Tibial artery (tissue), 4 donors: ENCODE measurements around the gene KRTAP5-9.

ENCODE experiments used
- DNase-seq, 2 donors: peaks; one replicate each; pipeline ENCODE4 v3.0.0-alpha.2; 2019
- H3K27ac ChIP-seq, 2 donors: fragments of 200-600 bp; sonication (generic) in 1 of 2; 1 replicate in 1 of 2; 2 replicates in 1 of 2; pipeline ENCODE4 v1.5.1; 2018 to 2019; ENCODE audit warnings: mild to moderate bottlenecking in 1 of 2
- H3K27me3 ChIP-seq, 2 donors: fragments of 200-600 bp; sonication (generic) in 1 of 2; one replicate each; pipeline versions ENCODE4 v1.5.1 to v1.6.0; 2016 to 2019
- H3K36me3 ChIP-seq, 3 donors: fragments of 200-600 bp; sonication (generic) in 2 of 3; one replicate each; pipeline ENCODE4 v1.5.1; 2016 to 2019; ENCODE audit warnings: mild to moderate bottlenecking in 2 of 3
- H3K4me1 ChIP-seq, 4 donors: fragments of 200-600 bp; sonication (generic) in 2 of 4; 1 replicate in 3 of 4; 2 replicates in 1 of 4; pipeline ENCODE4 v1.5.1; 2016 to 2019
- H3K4me3 ChIP-seq, 2 donors: fragments of 200-600 bp; sonication (generic) in 1 of 2; 1 replicate in 1 of 2; 2 replicates in 1 of 2; pipeline ENCODE4 v1.5.1; 2018 to 2019; ENCODE audit warnings: mild to moderate bottlenecking in 2 of 2
- H3K9me3 ChIP-seq, 3 donors: fragments of 200-600 bp; sonication (generic) in 1 of 3; one replicate each; pipeline ENCODE4 v1.5.1; 2016 to 2019
- CTCF ChIP-seq, 2 experiments: fragments of 200-600 bp in 1 of 2; fragments of 450-650 bp in 1 of 2; IDR thresholded peaks; one replicate each; pipeline ENCODE4 v1.5.1; 2017 to 2019; ENCODE audit warnings: antibody characterized with exemption in 2 of 2, mild to moderate bottlenecking in 1 of 2, moderate library complexity in 1 of 2
- intact Hi-C: fragments of 100-400 bp; cut with DNase I; formaldehyde crosslinking; loops from one replicate; pipeline ENCODE4 v1.15.0; 2023; ENCODE audit warnings: low total_unique reads

The KRTAP5-9 gene

GRCh38 chr11:71543866-71544265, 4.4 kb upstream of the KRTAP5-9 start:
- intact Hi-C loops = no loop called here
- no peak for DNase-seq
- H3K27me3 ChIP-seq = peaks cover 0 to 14% of the 10 kb centered on the region in 2 donors

GRCh38 chr11:71544525-71545214, 3.5 kb upstream of the KRTAP5-9 start:
- intact Hi-C loops = no loop called here
- Histone ChIP-seq H3K9me3 (peaks cover 0 to 3% (median 0%) of the 10 kb centered on the region in 3 donors), H3K27ac (no peak overlapping the region), H3K36me3 (no peaks in the 10 kb centered on the region), H3K4me1 (no peaks in the 10 kb centered on the region), H3K4me3 (no peak overlapping the region), H3K27me3 (peaks cover 0 to 14% of the 10 kb centered on the region in 2 donors)
- no peak for TF ChIP-seq CTCF (IDR thresholded peaks at IDR 0.05)
- DNase-seq = no peak

More at GRCh38 chr11:71543866-71544265, 4.4 kb upstream of the KRTAP5-9 start:
- Histone ChIP-seq H3K9me3 (peaks cover 0 to 3% (median 0%) of the 10 kb centered on the region in 3 donors), H3K27ac (no peak overlapping the region), H3K36me3 (no peaks in the 10 kb centered on the region), H3K4me1 (no peaks in the 10 kb centered on the region), H3K4me3 (no peak overlapping the region)
- TF ChIP-seq CTCF (IDR thresholded peaks at IDR 0.05) = no peak

GRCh38 chr11:71545405-71545966, 2.7 kb upstream of the KRTAP5-9 start:
- no peak overlapping the region for H3K4me3 ChIP-seq
- no peaks in the 10 kb centered on the region for H3K36me3 ChIP-seq
- intact Hi-C loops = no loop called here
- no peak for DNase-seq
- H3K4me1 ChIP-seq = no peaks in the 10 kb centered on the region
- no peak for TF ChIP-seq CTCF (IDR thresholded peaks at IDR 0.05)
- H3K27me3 ChIP-seq = peaks cover 0 to 14% of the 10 kb centered on the region in 2 donors
- H3K27ac ChIP-seq = no peak overlapping the region
- peaks cover 0 to 3% (median 0%) of the 10 kb centered on the region in 3 donors for H3K9me3 ChIP-seq

- DNase-seq = no peak
- H3K27me3 ChIP-seq = peaks cover 0 to 14% of the 10 kb centered on the region in 2 donors
- no peaks in the 10 kb centered on the region for H3K4me1 ChIP-seq
- H3K36me3 ChIP-seq = no peaks in the 10 kb centered on the region
- intact Hi-C loops = no loop called here
- no peak overlapping the region for H3K27ac ChIP-seq
- TF ChIP-seq CTCF (IDR thresholded peaks at IDR 0.05) = no peak
- no peak overlapping the region for H3K4me3 ChIP-seq
- peaks cover 0 to 3% (median 0%) of the 10 kb centered on the region in 3 donors for H3K9me3 ChIP-seq
Measured at GRCh38 chr11:71548716-71549151, 514 bp downstream of the KRTAP5-9 start.

- no peaks in the 10 kb centered on the region for H3K4me1 ChIP-seq
- no peak overlapping the region for H3K4me3 ChIP-seq
- H3K27me3 ChIP-seq = peaks cover 0 to 21% of the 10 kb centered on the region in 2 donors
- H3K27ac ChIP-seq = no peak overlapping the region
- TF ChIP-seq CTCF (IDR thresholded peaks at IDR 0.05) = no peak
- intact Hi-C loops = no loop called here
- no peak for DNase-seq
- H3K9me3 ChIP-seq = peaks cover 0 to 3% (median 0%) of the 10 kb centered on the region in 3 donors
- no peaks in the 10 kb centered on the region for H3K36me3 ChIP-seq
Measured at GRCh38 chr11:71551711-71552110, 3.5 kb downstream of the KRTAP5-9 start.
